ENCODE measurements around the gene C3orf20. TPM values are rescaled to one million over a fixed set of nuclear protein-coding genes. Genes with fewer than 3 reads are reported as not detected.

The C3orf20 gene
- total RNA-seq, 4 donors from 2014 or later: not detected

- 95 to 100% methylated on average over 1 of the region's 1 CpG for WGBS, 2 donors
Measured at GRCh38 chr3:14698601-14699244, 23.8 kb downstream of the C3orf20 start.

GRCh38 chr3:14699643-14700042 is 24.7 kb downstream of the C3orf20 start:
- no peak overlapping the region for H3K4me3 ChIP-seq
- no peaks in the 10 kb centered on the region for H3K4me1 ChIP-seq
- DNase-seq (ENCODE audit: low spot score in 2 of 2): no peak
- no peaks in the 10 kb centered on the region for H3K9me3 ChIP-seq
- WGBS, 2 donors: 80 to 83% methylated on average over 1 of the region's 1 CpG
- no peak overlapping the region for H3K27ac ChIP-seq
- no peaks in the 10 kb centered on the region for H3K27me3 ChIP-seq
- no peak for TF ChIP-seq POLR2A (IDR thresholded peaks at IDR 0.05)
- TF ChIP-seq CTCF (IDR thresholded peaks at IDR 0.05): no peak
- TF ChIP-seq EP300 (IDR thresholded peaks at IDR 0.05): no peak
- no peaks in the 10 kb centered on the region for H3K36me3 ChIP-seq

More at GRCh38 chr3:14698601-14699244, 23.8 kb downstream of the C3orf20 start:
- Histone ChIP-seq H3K4me1 (no peaks in the 10 kb centered on the region), H3K36me3 (no peaks in the 10 kb centered on the region), H3K27ac (no peak overlapping the region), H3K9me3 (peaks cover 0 to 3% (median 0%) of the 10 kb centered on the region in 4 donors), H3K4me3 (no peak overlapping the region), H3K27me3 (no peaks in the 10 kb centered on the region)
- no peak for DNase-seq (ENCODE audit: low spot score in 2 of 2)
- TF ChIP-seq POLR2A (IDR thresholded peaks at IDR 0.05): no peak
- no peak for TF ChIP-seq EP300 (IDR thresholded peaks at IDR 0.05)
- no peak for TF ChIP-seq CTCF (IDR thresholded peaks at IDR 0.05)

GRCh38 chr3:14700891-14701290 is 25.9 kb downstream of the C3orf20 start:
- Histone ChIP-seq H3K4me1 (no peaks in the 10 kb centered on the region), H3K36me3 (no peaks in the 10 kb centered on the region), H3K27ac (no peak overlapping the region), H3K4me3 (no peak overlapping the region), H3K27me3 (no peaks in the 10 kb centered on the region), H3K9me3 (no peaks in the 10 kb centered on the region)
- WGBS, 2 donors: 72 to 76% methylated on average over 3 of the region's 3 CpGs
- TF ChIP-seq POLR2A (IDR thresholded peaks at IDR 0.05) (no peak), EP300 (IDR thresholded peaks at IDR 0.05) (no peak), CTCF (IDR thresholded peaks at IDR 0.05) (no peak)
- DNase-seq (ENCODE audit: low spot score in 2 of 2): no peak

GRCh38 chr3:14701676-14702075 is 26.7 kb downstream of the C3orf20 start:
- DNase-seq (ENCODE audit: low spot score in 2 of 2): no peak
- H3K4me3 ChIP-seq: no peak overlapping the region
- WGBS, 2 donors: 88 to 94% methylated on average over 4 of the region's 4 CpGs
- no peaks in the 10 kb centered on the region for H3K4me1 ChIP-seq
- TF ChIP-seq CTCF (IDR thresholded peaks at IDR 0.05): no peak
- no peak for TF ChIP-seq POLR2A (IDR thresholded peaks at IDR 0.05)
- TF ChIP-seq EP300 (IDR thresholded peaks at IDR 0.05): no peak
- H3K27ac ChIP-seq: no peak overlapping the region
- H3K9me3 ChIP-seq: no peaks in the 10 kb centered on the region
- no peaks in the 10 kb centered on the region for H3K36me3 ChIP-seq
- H3K27me3 ChIP-seq: no peaks in the 10 kb centered on the region

GRCh38 chr3:14703128-14703750 is 28.3 kb downstream of the C3orf20 start:
- no peak for DNase-seq (ENCODE audit: low spot score in 2 of 2)
- no peaks in the 10 kb centered on the region for H3K27me3 ChIP-seq
- peaks cover 0 to 6% (median 0%) of the 10 kb centered on the region in 3 donors for H3K36me3 ChIP-seq
- TF ChIP-seq EP300 (IDR thresholded peaks at IDR 0.05) (no peak), POLR2A (IDR thresholded peaks at IDR 0.05) (no peak)
- no peak overlapping the region for H3K4me3 ChIP-seq
- WGBS, 2 donors: 74 to 96% methylated on average over 6 to 9 of the region's 9 CpGs
- no peak overlapping the region for H3K27ac ChIP-seq
- peaks cover 0 to 2% (median 0%) of the 10 kb centered on the region in 4 donors for H3K9me3 ChIP-seq
- no peaks in the 10 kb centered on the region for H3K4me1 ChIP-seq

Measured in tibial nerve (tissue), 4 donors.